Neural cell (in vitro differentiated cells): ENCODE measurements around the gene HOXC10. TPM values are rescaled to one million over a fixed set of nuclear protein-coding genes. Genes with fewer than 3 reads are reported as not detected.

Experiments used
- H2AFZ ChIP-seq: fragments of 200-600, 300-800 bp; sonication (generic), shearing (Covaris generic); 2 replicates; pipeline ENCODE4 v1.6.0; 2014; ENCODE audit warnings: low read depth, mild to moderate bottlenecking, antibody characterized with exemption, low read length, moderate library complexity
- H3F3A ChIP-seq: fragments of 200-600 bp; shearing (Covaris generic); 2 replicates; pipeline ENCODE4 v1.6.1; 2016; ENCODE audit warnings: mild to moderate bottlenecking, moderate library complexity, mixed read lengths, antibody characterized with exemption, low read length; ENCODE audit not compliant: insufficient read depth, poor library complexity, severe bottlenecking
- H3K27ac ChIP-seq: fragments of 200-600, 300-800 bp; sonication (generic), shearing (Covaris generic); 2 replicates; pipeline ENCODE4 v1.5.1; 2014; ENCODE audit warnings: mild to moderate bottlenecking, low read length, moderate library complexity
- H3K27me3 ChIP-seq: fragments of 300-800, 200-600 bp; sonication (generic), shearing (Covaris generic); 2 replicates; pipeline ENCODE4 v1.6.0; 2014; ENCODE audit warnings: mild to moderate bottlenecking, low read depth, low read length, moderate library complexity; ENCODE audit not compliant: insufficient read depth
- H3K36me3 ChIP-seq: fragments of 300-800, 200-600 bp; sonication (generic), shearing (Covaris generic); 2 replicates; pipeline ENCODE4 v1.5.1; 2014; ENCODE audit warnings: mild to moderate bottlenecking, antibody characterized with exemption, low read length, moderate library complexity; ENCODE audit not compliant: insufficient read depth
- H3K4me2 ChIP-seq: fragments of 300-800, 200-600 bp; sonication (generic), shearing (Covaris generic); 2 replicates; pipeline ENCODE4 v1.6.0; 2014; ENCODE audit warnings: mild to moderate bottlenecking, low read length
- H3K4me3 ChIP-seq: fragments of 300-800, 200-600 bp; sonication (generic), shearing (Covaris generic); 2 replicates; pipeline ENCODE4 v1.5.1; 2014; ENCODE audit warnings: mild to moderate bottlenecking, low read length, moderate library complexity
- H3K79me2 ChIP-seq: fragments of 200-600 bp; shearing (Covaris generic); replicated peaks from 2 replicates; pipeline ENCODE4 v1.6.0; 2014; ENCODE audit warnings: mild to moderate bottlenecking, low read length, moderate library complexity; ENCODE audit not compliant: insufficient read depth
- H3K9ac ChIP-seq: fragments of 300-800, 200-600 bp; sonication (generic), shearing (Covaris generic); 2 replicates; pipeline ENCODE4 v1.6.1; 2016; ENCODE audit warnings: mild to moderate bottlenecking, low read length, mixed read lengths
- H3K9me2 ChIP-seq: fragments of 200-600 bp; shearing (Covaris generic); 2 replicates; pipeline ENCODE4 v1.6.1; 2016; ENCODE audit warnings: mild to moderate bottlenecking, low read length, mixed read lengths; ENCODE audit not compliant: insufficient read depth
- H3K9me3 ChIP-seq: fragments of 200-600, 300-800 bp; sonication (generic), shearing (Covaris generic); 2 replicates; pipeline ENCODE4 v1.6.1; 2016; ENCODE audit warnings: mild to moderate bottlenecking, mixed run types, low read length, moderate library complexity, mixed read lengths
- H4K20me1 ChIP-seq: fragments of 200-600 bp; shearing (Covaris generic); 2 replicates; pipeline ENCODE4 v1.6.1; 2016; ENCODE audit warnings: mild to moderate bottlenecking, mixed run types; ENCODE audit not compliant: insufficient read depth
- EP300 ChIP-seq: fragments of 450-650 bp; conservative IDR thresholded peaks from 2 replicates; pipeline ENCODE4 v1.6.1; 2014; ENCODE audit warnings: antibody characterized with exemption, mild to moderate bottlenecking, moderate library complexity; ENCODE audit not compliant: poor library complexity, severe bottlenecking
- EZH2 ChIP-seq: fragments of 200-600, 300-800 bp; shearing (Covaris generic), sonication (generic); IDR thresholded peaks from 2 replicates; pipeline ENCODE4 v1.6.1; 2014; ENCODE audit warnings: antibody characterized with exemption, low read length, borderline replicate concordance, mild to moderate bottlenecking; ENCODE audit not compliant: insufficient read depth, poor library complexity, severe bottlenecking
- MXI1 ChIP-seq: fragments of 450-650 bp; conservative IDR thresholded peaks from 2 replicates; pipeline ENCODE4 v1.6.1; 2014; ENCODE audit warnings: antibody characterized with exemption, mild to moderate bottlenecking; ENCODE audit not compliant: poor library complexity, severe bottlenecking
- POLR2AphosphoS5 ChIP-seq: IDR thresholded peaks from 2 replicates; pipeline ENCODE4 v1.6.1; 2012
- RAD21 ChIP-seq: fragments of 450-650 bp; conservative IDR thresholded peaks from 2 replicates; pipeline ENCODE4 v1.6.1; 2014; ENCODE audit warnings: antibody characterized with exemption, mild to moderate bottlenecking, moderate library complexity
- TAF1 ChIP-seq: IDR thresholded peaks from 2 replicates; pipeline ENCODE4 v1.6.1; 2012; ENCODE audit warnings: low read depth
- polyA plus RNA-seq: library from polyadenylated mRNA; depleted of rRNA; stranded (reverse); fragments of >200 nt; gene quantifications from 2 replicates; pipeline ENCODE4 v1.2.3, GENCODE V29; 2014
- TF ChIP-seq, protein P1 (sequence below): IDR thresholded peaks from 2 replicates; pipeline ENCODE4 v1.6.1; 2012; ENCODE audit warnings: borderline replicate concordance
- TF ChIP-seq, protein P2 (sequence below): fragments of 450-650 bp; IDR thresholded peaks from 2 replicates; pipeline ENCODE4 v1.5.1; 2014; ENCODE audit warnings: antibody characterized with exemption, mild to moderate bottlenecking, moderate library complexity; ENCODE audit not compliant: poor library complexity, severe bottlenecking

Gene HOXC10
- polyA plus RNA-seq, 1 donor from 2014 or later: not detected

DNA sequence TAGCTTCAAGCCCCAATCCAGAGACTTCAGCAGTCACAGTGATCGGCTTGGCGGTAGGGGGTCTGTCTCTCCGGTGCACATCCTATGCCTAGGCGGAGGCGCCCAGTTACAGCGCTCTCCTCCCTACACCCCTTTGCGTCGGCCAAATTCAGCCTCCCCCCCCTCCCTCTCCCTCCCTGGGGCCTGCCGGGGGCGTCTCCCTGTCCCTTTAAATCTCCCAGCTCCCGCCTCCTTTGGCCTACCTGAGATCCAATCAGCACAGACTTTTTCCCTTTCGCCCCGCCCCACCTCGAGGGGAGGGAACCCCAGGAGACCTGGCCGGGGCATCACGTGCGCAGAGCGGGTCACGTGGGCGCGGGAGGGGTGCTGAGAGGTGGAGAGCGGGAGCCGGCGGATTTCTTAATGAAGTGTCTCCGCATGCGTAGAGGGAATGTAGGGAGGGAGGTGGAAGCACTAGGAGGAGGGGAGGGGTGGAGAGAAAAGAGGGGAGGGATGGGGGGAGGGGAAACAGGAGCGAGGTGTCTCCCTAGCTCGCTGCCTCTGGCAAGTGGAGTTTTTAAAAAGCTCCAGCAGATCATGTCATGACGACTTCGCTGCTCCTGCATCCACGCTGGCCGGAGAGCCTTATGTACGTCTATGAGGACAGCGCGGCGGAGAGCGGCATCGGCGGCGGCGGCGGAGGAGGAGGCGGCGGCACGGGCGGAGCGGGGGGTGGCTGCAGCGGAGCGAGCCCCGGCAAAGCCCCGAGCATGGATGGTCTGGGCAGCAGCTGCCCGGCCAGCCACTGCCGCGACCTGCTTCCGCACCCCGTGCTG lies 46.4 kb upstream of the HOXC10 start, which contains the start of gene HOXC13:
Gene HOXC13, plus strand, starts transcription at position 506 of the 815 bp plus-strand sequence. Its CDS starts 76 bp downstream, at position 582.
- Histone ChIP-seq H3K36me3 (no peaks in the 10 kb centered on the region), H2AFZ (no peak within 1 kb of the TSS), H3K9me3 (no peaks in the 10 kb centered on the region), H3K27ac (no peak within 1 kb of the TSS), H3K4me3 (peak within 1 kb of the TSS; percentile 49), H3K9me2 (no peaks in the 10 kb centered on the region), H3K27me3 (peaks cover 100% of the 10 kb centered on the region), H3F3A (no peaks in the 10 kb centered on the region), H4K20me1 (no peaks in the 10 kb centered on the region), H3K9ac (no peak within 1 kb of the TSS), H3K79me2 (no peaks in the 10 kb centered on the region), H3K4me2 (no peak within 1 kb of the TSS)
- TF ChIP-seq EZH2 (peak; percentile 74), EP300 (no peak)

DNA sequence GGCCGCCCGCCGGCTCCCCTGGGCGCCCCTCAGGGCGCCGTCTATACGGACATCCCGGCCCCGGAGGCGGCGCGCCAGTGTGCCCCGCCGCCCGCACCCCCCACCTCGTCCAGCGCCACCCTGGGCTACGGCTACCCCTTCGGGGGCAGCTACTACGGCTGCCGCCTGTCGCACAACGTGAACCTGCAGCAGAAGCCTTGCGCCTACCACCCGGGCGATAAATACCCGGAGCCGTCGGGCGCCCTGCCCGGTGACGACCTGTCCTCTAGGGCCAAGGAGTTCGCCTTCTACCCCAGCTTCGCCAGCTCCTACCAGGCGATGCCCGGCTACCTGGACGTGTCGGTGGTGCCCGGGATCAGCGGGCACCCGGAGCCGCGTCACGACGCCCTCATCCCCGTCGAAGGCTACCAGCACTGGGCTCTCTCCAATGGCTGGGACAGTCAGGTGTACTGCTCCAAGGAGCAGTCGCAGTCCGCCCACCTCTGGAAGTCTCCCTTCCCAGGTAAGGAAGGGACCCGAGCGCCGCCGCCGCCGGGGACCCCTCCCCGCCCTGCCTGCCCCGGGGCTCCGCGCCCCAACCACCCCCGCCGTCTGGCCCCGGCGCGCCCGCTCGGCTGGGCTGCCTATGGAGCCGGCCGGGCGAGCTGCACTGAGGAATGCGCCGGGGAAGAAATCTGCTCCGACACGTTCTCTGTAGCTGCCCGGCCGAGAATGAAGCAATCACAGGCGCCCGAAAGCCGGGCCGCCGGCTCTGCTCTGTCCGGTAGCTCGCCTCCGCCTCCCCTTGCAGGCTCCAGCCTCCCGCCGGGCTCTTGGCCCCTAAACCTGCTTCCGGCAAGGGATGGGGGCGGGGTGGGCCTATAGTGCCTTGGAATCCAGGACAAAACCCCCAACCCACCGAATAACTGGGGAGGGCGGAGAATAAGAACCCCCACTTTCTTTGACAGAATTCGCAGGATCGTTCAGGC lies 45.5 kb upstream of the HOXC10 start:
- Histone ChIP-seq H3K4me3 (peak overlapping the region; percentile 49), H3K9me3 (no peaks in the 10 kb centered on the region), H3K27ac (no peak overlapping the region), H3F3A (no peaks in the 10 kb centered on the region), H3K79me2 (no peaks in the 10 kb centered on the region), H3K9ac (no peak overlapping the region), H3K9me2 (no peaks in the 10 kb centered on the region), H4K20me1 (no peaks in the 10 kb centered on the region), H3K27me3 (peaks cover 100% of the 10 kb centered on the region), H3K4me2 (no peak overlapping the region), H3K36me3 (no peaks in the 10 kb centered on the region), H2AFZ (no peak overlapping the region)
- TF ChIP-seq, protein P1, sequence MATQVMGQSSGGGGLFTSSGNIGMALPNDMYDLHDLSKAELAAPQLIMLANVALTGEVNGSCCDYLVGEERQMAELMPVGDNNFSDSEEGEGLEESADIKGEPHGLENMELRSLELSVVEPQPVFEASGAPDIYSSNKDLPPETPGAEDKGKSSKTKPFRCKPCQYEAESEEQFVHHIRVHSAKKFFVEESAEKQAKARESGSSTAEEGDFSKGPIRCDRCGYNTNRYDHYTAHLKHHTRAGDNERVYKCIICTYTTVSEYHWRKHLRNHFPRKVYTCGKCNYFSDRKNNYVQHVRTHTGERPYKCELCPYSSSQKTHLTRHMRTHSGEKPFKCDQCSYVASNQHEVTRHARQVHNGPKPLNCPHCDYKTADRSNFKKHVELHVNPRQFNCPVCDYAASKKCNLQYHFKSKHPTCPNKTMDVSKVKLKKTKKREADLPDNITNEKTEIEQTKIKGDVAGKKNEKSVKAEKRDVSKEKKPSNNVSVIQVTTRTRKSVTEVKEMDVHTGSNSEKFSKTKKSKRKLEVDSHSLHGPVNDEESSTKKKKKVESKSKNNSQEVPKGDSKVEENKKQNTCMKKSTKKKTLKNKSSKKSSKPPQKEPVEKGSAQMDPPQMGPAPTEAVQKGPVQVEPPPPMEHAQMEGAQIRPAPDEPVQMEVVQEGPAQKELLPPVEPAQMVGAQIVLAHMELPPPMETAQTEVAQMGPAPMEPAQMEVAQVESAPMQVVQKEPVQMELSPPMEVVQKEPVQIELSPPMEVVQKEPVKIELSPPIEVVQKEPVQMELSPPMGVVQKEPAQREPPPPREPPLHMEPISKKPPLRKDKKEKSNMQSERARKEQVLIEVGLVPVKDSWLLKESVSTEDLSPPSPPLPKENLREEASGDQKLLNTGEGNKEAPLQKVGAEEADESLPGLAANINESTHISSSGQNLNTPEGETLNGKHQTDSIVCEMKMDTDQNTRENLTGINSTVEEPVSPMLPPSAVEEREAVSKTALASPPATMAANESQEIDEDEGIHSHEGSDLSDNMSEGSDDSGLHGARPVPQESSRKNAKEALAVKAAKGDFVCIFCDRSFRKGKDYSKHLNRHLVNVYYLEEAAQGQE: no peak
- TF ChIP-seq POLR2AphosphoS5: no peak
- TF ChIP-seq TAF1: no peak
- no peak for TF ChIP-seq RAD21
- TF ChIP-seq, protein P2, sequence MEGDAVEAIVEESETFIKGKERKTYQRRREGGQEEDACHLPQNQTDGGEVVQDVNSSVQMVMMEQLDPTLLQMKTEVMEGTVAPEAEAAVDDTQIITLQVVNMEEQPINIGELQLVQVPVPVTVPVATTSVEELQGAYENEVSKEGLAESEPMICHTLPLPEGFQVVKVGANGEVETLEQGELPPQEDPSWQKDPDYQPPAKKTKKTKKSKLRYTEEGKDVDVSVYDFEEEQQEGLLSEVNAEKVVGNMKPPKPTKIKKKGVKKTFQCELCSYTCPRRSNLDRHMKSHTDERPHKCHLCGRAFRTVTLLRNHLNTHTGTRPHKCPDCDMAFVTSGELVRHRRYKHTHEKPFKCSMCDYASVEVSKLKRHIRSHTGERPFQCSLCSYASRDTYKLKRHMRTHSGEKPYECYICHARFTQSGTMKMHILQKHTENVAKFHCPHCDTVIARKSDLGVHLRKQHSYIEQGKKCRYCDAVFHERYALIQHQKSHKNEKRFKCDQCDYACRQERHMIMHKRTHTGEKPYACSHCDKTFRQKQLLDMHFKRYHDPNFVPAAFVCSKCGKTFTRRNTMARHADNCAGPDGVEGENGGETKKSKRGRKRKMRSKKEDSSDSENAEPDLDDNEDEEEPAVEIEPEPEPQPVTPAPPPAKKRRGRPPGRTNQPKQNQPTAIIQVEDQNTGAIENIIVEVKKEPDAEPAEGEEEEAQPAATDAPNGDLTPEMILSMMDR: no peak
- no peak for TF ChIP-seq MXI1
